ENCODE measurements around the gene TBX10. TPM values are rescaled to one million over a fixed set of nuclear protein-coding genes. Genes with fewer than 3 reads are reported as not detected.
A peak's percentile ranks its signal among the peaks of the same experiment; 100 is the strongest.

TBX10 gene
- total RNA-seq, 1 donor from 2014 or later = not detected

DNA sequence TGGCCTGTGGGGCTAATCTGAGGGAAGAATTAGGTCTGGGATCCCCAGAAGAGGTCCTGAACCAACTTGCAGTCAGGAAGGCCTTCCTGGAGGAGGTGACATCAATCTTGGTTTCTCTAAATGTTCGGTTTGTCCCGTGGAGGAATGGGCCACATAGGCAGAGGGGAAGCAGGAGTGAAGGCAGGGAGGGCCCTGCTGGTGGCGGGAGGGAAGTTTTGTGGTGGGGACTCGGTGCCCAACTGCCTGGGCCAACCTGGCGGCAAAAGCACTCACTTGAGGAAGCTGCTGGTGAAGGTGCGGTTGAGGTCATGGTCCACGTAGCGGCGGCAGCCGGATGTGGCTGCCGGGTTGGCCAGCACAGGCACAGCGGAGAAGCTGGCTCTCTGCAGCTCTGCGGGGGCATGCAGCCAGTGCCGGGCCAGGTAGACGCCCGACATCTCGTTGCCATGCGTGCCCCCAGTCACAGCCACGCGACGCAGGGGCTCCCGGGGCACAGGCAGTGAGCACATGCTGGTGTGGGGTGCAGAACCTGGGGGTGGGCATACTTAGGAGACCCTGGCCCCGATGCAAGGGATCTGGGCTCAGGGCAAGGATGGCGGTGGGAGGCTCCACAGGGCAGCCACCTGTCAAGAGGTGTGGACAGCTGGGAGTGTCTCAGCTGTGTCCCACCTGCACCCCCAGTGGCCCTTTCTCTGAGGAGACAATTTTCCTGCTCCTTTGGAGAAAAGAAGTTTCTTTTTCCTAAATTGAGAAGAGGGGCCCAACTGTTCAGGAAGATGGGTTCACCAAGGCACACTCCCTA lies 7.2 kb upstream of the TBX10 start:
- Histone ChIP-seq H3K27ac (no peak overlapping the region), H3K4me1 (no peaks in the 10 kb centered on the region), H3K4me3 (no peak overlapping the region), H3K9me3 (no peaks in the 10 kb centered on the region), H3K36me3 (no peaks in the 10 kb centered on the region), H3K27me3 (ENCODE audit: low read depth) (peaks cover 21% of the 10 kb centered on the region)
- ATAC-seq (no peak), DNase-seq (peak; percentile 45)
- intact Hi-C loops (cut with DNase I) = no loop called here
- TF ChIP-seq CTCF (IDR thresholded peaks at IDR 0.05) = no peak

- Histone ChIP-seq H3K9me3 (no peaks in the 10 kb centered on the region), H3K4me1 (no peaks in the 10 kb centered on the region), H3K27me3 (ENCODE audit: low read depth) (peaks cover 27% of the 10 kb centered on the region), H3K27ac (no peak overlapping the region), H3K4me3 (no peak overlapping the region), H3K36me3 (no peaks in the 10 kb centered on the region)
- ATAC-seq (no peak), DNase-seq (no peak)
- TF ChIP-seq CTCF (IDR thresholded peaks at IDR 0.05) = no peak
- intact Hi-C loops (cut with DNase I) = no loop called here
Observed at GRCh38 chr11:67645521-67646461, 6.2 kb upstream of the TBX10 start.

DNA sequence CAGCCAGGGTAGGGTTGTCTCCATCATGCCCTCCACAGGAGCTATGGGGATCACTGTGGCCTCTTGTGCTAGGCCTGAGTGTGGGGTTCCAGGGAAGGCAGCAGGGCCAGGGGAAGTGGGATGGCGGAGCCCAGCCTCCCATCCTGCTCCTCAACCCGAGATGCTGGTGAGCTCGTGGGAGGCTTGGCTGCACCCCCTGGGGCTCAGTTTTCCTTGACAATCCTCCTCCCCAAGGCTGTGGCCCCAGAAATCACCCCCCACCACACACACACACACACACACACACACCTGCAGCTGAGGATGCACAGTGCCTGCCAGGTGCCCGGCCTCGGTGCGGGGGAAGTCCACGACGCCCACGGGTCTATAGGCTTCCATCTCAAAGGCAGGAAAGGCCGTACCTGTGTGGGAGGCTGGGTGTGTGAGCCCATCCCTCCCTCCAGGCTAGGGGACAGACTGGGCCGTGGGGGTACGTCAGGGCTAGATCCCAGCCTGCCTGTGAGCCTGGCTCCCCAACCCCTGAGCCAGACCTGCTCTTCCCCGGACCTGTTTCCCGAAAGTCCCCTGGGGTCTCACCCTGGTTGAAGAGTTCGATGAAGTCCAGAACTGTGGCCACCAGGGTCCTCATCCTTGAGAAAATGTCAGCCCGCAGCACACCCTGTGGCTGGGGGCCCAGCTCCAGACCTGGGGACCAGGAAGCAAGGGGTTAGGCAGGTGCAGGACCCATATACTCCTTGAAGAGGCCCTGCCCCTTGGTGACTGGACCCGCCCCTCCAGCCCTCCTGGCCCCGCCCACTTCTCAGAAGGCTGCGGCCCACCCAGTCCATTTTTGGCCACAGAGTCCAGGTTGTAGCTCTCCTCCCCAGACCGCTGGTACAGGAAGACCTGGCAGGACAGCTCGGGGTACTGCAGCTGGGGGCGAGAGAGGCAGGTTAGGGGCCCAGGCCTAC lies 5.2 kb upstream of the TBX10 start:
- DNase-seq = no peak
- TF ChIP-seq CTCF (IDR thresholded peaks at IDR 0.05) = no peak
- intact Hi-C loops (cut with DNase I) = no loop called here
- Histone ChIP-seq H3K36me3 (no peaks in the 10 kb centered on the region), H3K9me3 (no peaks in the 10 kb centered on the region), H3K27me3 (ENCODE audit: low read depth) (peaks cover 37% of the 10 kb centered on the region), H3K27ac (no peak overlapping the region), H3K4me3 (no peak overlapping the region), H3K4me1 (no peaks in the 10 kb centered on the region)
- ATAC-seq = no peak

GRCh38 chr11:67644042-67644441 lies 4.5 kb upstream of the TBX10 start:
- ATAC-seq (no peak), DNase-seq (no peak)
- H3K4me3 ChIP-seq = no peak overlapping the region
- no peak for TF ChIP-seq CTCF (IDR thresholded peaks at IDR 0.05)
- H3K36me3 ChIP-seq = no peaks in the 10 kb centered on the region
- H3K27me3 ChIP-seq (ENCODE audit: low read depth) = peaks cover 41% of the 10 kb centered on the region
- intact Hi-C loops (cut with DNase I) = no loop called here
- H3K4me1 ChIP-seq = no peaks in the 10 kb centered on the region
- H3K27ac ChIP-seq = no peak overlapping the region
- H3K9me3 ChIP-seq = no peaks in the 10 kb centered on the region

All from lower lobe of right lung (tissue), 2 donors.